HepG2 (cell line): Measurements from ENCODE around the gene CALR. TPM values are rescaled to one million over a fixed set of nuclear protein-coding genes. Genes with fewer than 3 reads are reported as not detected.
A peak's percentile ranks its signal among the peaks of the same experiment; 100 is the strongest.

ENCODE experiments used
- DNMT1 ChIP-seq: sonication (generic); formaldehyde crosslinking; IDR thresholded peaks from 2 replicates; pipeline ENCODE4 v1.5.1; 2020; ENCODE audit warnings: mild to moderate bottlenecking, missing genetic modification reagents
- HMGXB4 ChIP-seq, 2 experiments: sonication (generic) in 1 of 2; formaldehyde crosslinking in 1 of 2; IDR thresholded peaks; 2 replicates each; pipeline versions ENCODE4 v1.4.0 to v1.6.1; 2018 to 2020; ENCODE audit warnings: missing genetic modification reagents in 2 of 2, borderline replicate concordance in 1 of 2, low read depth in 1 of 2, mild to moderate bottlenecking in 1 of 2, missing biosample characterization in 1 of 2
- IKZF4 ChIP-seq: sonication (generic); formaldehyde crosslinking; IDR thresholded peaks from 2 replicates; pipeline ENCODE4 v1.5.1; 2020; ENCODE audit warnings: borderline replicate concordance, mild to moderate bottlenecking, low read depth, missing genetic modification reagents; ENCODE audit errors: not compliant biosample characterization
- NFATC3 ChIP-seq: sonication (generic); formaldehyde crosslinking; IDR thresholded peaks from 2 replicates; pipeline ENCODE4 v1.5.1; 2020; ENCODE audit warnings: mild to moderate bottlenecking, missing genetic modification reagents
- PBX3 ChIP-seq: sonication (generic); formaldehyde crosslinking; IDR thresholded peaks from 2 replicates; pipeline ENCODE4 v1.8.1; 2023; ENCODE audit warnings: missing genetic modification reagents, inconsistent platforms, borderline replicate concordance
- RBM39 ChIP-seq: fragments of 200-400 bp; formaldehyde crosslinking; IDR thresholded peaks from one replicate; pipeline ENCODE4 v1.6.1; 2018; ENCODE audit warnings: antibody characterized with exemption, mild to moderate bottlenecking, low read depth, low read length; ENCODE audit not compliant: poor library complexity, severe bottlenecking
- U2AF1 ChIP-seq: fragments of 200-400 bp; formaldehyde crosslinking; optimal IDR thresholded peaks from 2 replicates; pipeline ENCODE3; 2017; ENCODE audit warnings: mild to moderate bottlenecking, low read depth, low read length
- ZFP91 ChIP-seq: sonication (generic); formaldehyde crosslinking; IDR thresholded peaks from 2 replicates; pipeline ENCODE4 v1.9.0; 2022; ENCODE audit warnings: missing genetic modification reagents, mild to moderate bottlenecking, borderline replicate concordance
- ZNF407 ChIP-seq: sonication (generic); formaldehyde crosslinking; IDR thresholded peaks from one replicate; pipeline ENCODE4 v1.5.1; 2020; ENCODE audit warnings: mild to moderate bottlenecking, missing genetic modification reagents; ENCODE audit errors: not compliant biosample characterization
- ZNF761 ChIP-seq: sonication (generic); formaldehyde crosslinking; conservative IDR thresholded peaks from 2 replicates; pipeline ENCODE4 v1.4.0; 2020; ENCODE audit warnings: mild to moderate bottlenecking, missing genetic modification reagents
- ZNF891 ChIP-seq: sonication (generic); formaldehyde crosslinking; IDR thresholded peaks from 2 replicates; pipeline ENCODE4 v1.5.0; 2020; ENCODE audit warnings: mild to moderate bottlenecking, missing genetic modification reagents
- polyA plus RNA-seq, 8 experiments: library from polyadenylated mRNA; depleted of rRNA in 3 of 8; stranded (reverse) in 7 of 8; unstranded in 1 of 8; fragments of >200 nt; fragmentation: Illumina TruSeq in 4 of 8; extraction: Trizol in 4 of 8; gene quantifications; 2 replicates each; pipeline versions ENCODE4 v1.2.1 to v1.2.3, GENCODE V29; 2011 to 2016; ENCODE audit warnings: low read depth in 4 of 8, missing spikeins in 1 of 8, mixed read lengths in 1 of 8; ENCODE audit not compliant: insufficient read depth in 1 of 8
- total RNA-seq, 5 experiments: library from RNA; depleted of rRNA; stranded (reverse); fragments of >200 nt; fragmentation: Illumina TruSeq; extraction: Trizol; gene quantifications; 2 replicates each; pipeline ENCODE4 v1.2.3, GENCODE V29; 2016; ENCODE audit warnings: low read depth in 1 of 5

CALR gene
- total and polyA plus RNA-seq, 2 of the 13 experiments (the other 11 are each of a cell fraction or from before 2014, with no cell fraction given) = 898 to 934 TPM

- TF ChIP-seq ZNF407 (CRISPR knock-in tag) (peak; percentile 94), PBX3 (CRISPR knock-in tag) (no peak), IKZF4 (CRISPR knock-in tag) (no peak), RBM39 (peak; percentile 77), DNMT1 (CRISPR knock-in tag) (peak; percentile 63; the same call in 1 of the 2 replicates), NFATC3 (0 out of 2 replicates have a peak, but pooled peaks have one; percentile 31), ZNF761 (0 out of 2 replicates have a peak, but pooled peaks have one; percentile 38), HMGXB4 (CRISPR knock-in tag; IDR thresholded peaks at IDR 0.05; ENCODE audit: borderline replicate concordance in 1 of 2, low read depth in 1 of 2) (peak; percentile 72 to 86), U2AF1 (no peak), ZFP91 (CRISPR knock-in tag) (peak; percentile 94), ZNF891 (CRISPR knock-in tag) (peak; percentile 82; the same call in 1 of the 2 replicates)
Measured at GRCh38 chr19:12956446-12957388, 18.3 kb downstream of the CALR start, which contains the start of gene GADD45GIP1 (continued).
